ENCODE results near the gene FIBP. TPM values are rescaled to one million over a fixed set of nuclear protein-coding genes. Genes with fewer than 3 reads are reported as not detected.

The FIBP gene
- total RNA-seq, 1 experiment from 2014 or later: 221 TPM

GRCh38 chr11:65885808-65886536 is 2.3 kb downstream of the FIBP start:
- BruUV-seq (replicated peaks): no TSS peak
- TF ChIP-seq EZH2 (IDR thresholded peaks at IDR 0.05; ENCODE audit: low read length, unreplicated experiment) (no peak), EZH2phosphoT487 (IDR thresholded peaks at IDR 0.05; ENCODE audit: borderline replicate concordance, low read length) (no peak), CTCF (conservative IDR thresholded peaks at IDR 0.05; ENCODE audit: low read depth, low read length) (no peak)
- H3K9me2 ChIP-seq (replicated peaks; ENCODE audit: low read length): no peaks in the 10 kb centered on the region
- intact Hi-C loops (cut with micrococcal nuclease): no loop called here
- no peak overlapping the region for H2AFZ ChIP-seq (ENCODE audit: low read length)
- ChIA-PET CTCF (interaction anchor here (0.6 to 2.0 kb wide), 3 partner anchors 26 to 159 kb away, joined by 3 to 14 read pairs (median 9); partner anchors contain the start of gene MUS81), POLR2A (ENCODE audit: unreplicated experiment) (no interaction called here)
- DNase-seq: no peak
- H3K79me2 ChIP-seq (ENCODE audit: low read length): peaks cover 36% of the 10 kb centered on the region
- H3K9me3 ChIP-seq (ENCODE audit: low read length): no peaks in the 10 kb centered on the region
- H3F3A ChIP-seq (ENCODE audit: low read length, unreplicated experiment): peaks cover 7% of the 10 kb centered on the region
- H3K4me2 ChIP-seq (ENCODE audit: low read length): peak overlapping the region; percentile 96; the same call in 1 of the 2 replicates
- no peaks in the 10 kb centered on the region for H4K20me1 ChIP-seq (ENCODE audit: low read length)
- H3K27ac ChIP-seq (ENCODE audit: low read length): no peak overlapping the region
- no peak overlapping the region for H3K4me3 ChIP-seq (ENCODE audit: low read length)
- H3K27me3 ChIP-seq (ENCODE audit: low read length): no peaks in the 10 kb centered on the region
- peaks cover 31% of the 10 kb centered on the region for H3K4me1 ChIP-seq (ENCODE audit: insufficient read depth, low read length)
- no peak overlapping the region for H3K9ac ChIP-seq (ENCODE audit: low read length)
- peaks cover 37% of the 10 kb centered on the region for H3K36me3 ChIP-seq (ENCODE audit: low read depth, low read length)
- no peak for ATAC-seq

GRCh38 chr11:65885231-65885630 is 3.0 kb downstream of the FIBP start:
- no peak overlapping the region for H2AFZ ChIP-seq (ENCODE audit: low read length)
- intact Hi-C loops (cut with micrococcal nuclease): no loop called here
- H3K36me3 ChIP-seq (ENCODE audit: low read depth, low read length): peaks cover 37% of the 10 kb centered on the region
- peaks cover 36% of the 10 kb centered on the region for H3K79me2 ChIP-seq (ENCODE audit: low read length)
- ATAC-seq (no peak), DNase-seq (no peak)
- H3F3A ChIP-seq (ENCODE audit: low read length, unreplicated experiment): peaks cover 7% of the 10 kb centered on the region
- H3K9me3 ChIP-seq (ENCODE audit: low read length): no peaks in the 10 kb centered on the region
- ChIA-PET POLR2A (ENCODE audit: unreplicated experiment) (interaction anchor here (0.6 kb wide), 1 partner anchor 27 kb away, joined by 4 read pairs; no protein-coding TSS in a partner anchor), CTCF (interaction anchor here (0.5 to 2.0 kb wide), 9 partner anchors 16 to 384 kb away, joined by 3 to 14 read pairs (median 5); partner anchors contain the start of gene MUS81)
- H3K4me2 ChIP-seq (ENCODE audit: low read length): no peak overlapping the region
- peaks cover 30% of the 10 kb centered on the region for H3K4me1 ChIP-seq (ENCODE audit: insufficient read depth, low read length)
- BruUV-seq (replicated peaks): no TSS peak
- no peaks in the 10 kb centered on the region for H3K27me3 ChIP-seq (ENCODE audit: low read length)
- no peaks in the 10 kb centered on the region for H4K20me1 ChIP-seq (ENCODE audit: low read length)
- H3K4me3 ChIP-seq (ENCODE audit: low read length): no peak overlapping the region
- TF ChIP-seq EZH2 (IDR thresholded peaks at IDR 0.05; ENCODE audit: low read length, unreplicated experiment) (no peak), EZH2phosphoT487 (IDR thresholded peaks at IDR 0.05; ENCODE audit: borderline replicate concordance, low read length) (no peak), CTCF (conservative IDR thresholded peaks at IDR 0.05; ENCODE audit: low read depth, low read length) (no peak)
- no peak overlapping the region for H3K9ac ChIP-seq (ENCODE audit: low read length)
- no peak overlapping the region for H3K27ac ChIP-seq (ENCODE audit: low read length)
- no peaks in the 10 kb centered on the region for H3K9me2 ChIP-seq (replicated peaks; ENCODE audit: low read length)

- Histone ChIP-seq H3K27ac (ENCODE audit: low read length) (no peak overlapping the region), H3K4me3 (ENCODE audit: low read length) (no peak overlapping the region), H4K20me1 (ENCODE audit: low read length) (no peaks in the 10 kb centered on the region), H3K9ac (ENCODE audit: low read length) (no peak overlapping the region), H3K79me2 (ENCODE audit: low read length) (peaks cover 36% of the 10 kb centered on the region), H3K4me1 (ENCODE audit: insufficient read depth, low read length) (peaks cover 25% of the 10 kb centered on the region), H3K9me3 (ENCODE audit: low read length) (no peaks in the 10 kb centered on the region), H3F3A (ENCODE audit: low read length, unreplicated experiment) (peaks cover 2% of the 10 kb centered on the region), H3K36me3 (ENCODE audit: low read depth, low read length) (peaks cover 37% of the 10 kb centered on the region), H3K9me2 (replicated peaks; ENCODE audit: low read length) (no peaks in the 10 kb centered on the region), H3K4me2 (ENCODE audit: low read length) (no peak overlapping the region), H3K27me3 (ENCODE audit: low read length) (no peaks in the 10 kb centered on the region), H2AFZ (ENCODE audit: low read length) (no peak overlapping the region)
- no TSS peak for BruUV-seq (replicated peaks)
- ChIA-PET CTCF (interaction anchor here (0.5 to 2.0 kb wide), 8 partner anchors 17 to 385 kb away, joined by 3 to 14 read pairs (median 6); partner anchors contain the start of gene MUS81), POLR2A (ENCODE audit: unreplicated experiment) (interaction anchor here (0.6 kb wide), 1 partner anchor 26 kb away, joined by 4 read pairs; no protein-coding TSS in a partner anchor)
- DNase-seq (peak; percentile 89), ATAC-seq (peak; percentile 8)
- TF ChIP-seq EZH2 (IDR thresholded peaks at IDR 0.05; ENCODE audit: low read length, unreplicated experiment): no peak
- TF ChIP-seq CTCF (conservative IDR thresholded peaks at IDR 0.05; ENCODE audit: low read depth, low read length): peak; percentile 100
- TF ChIP-seq EZH2phosphoT487 (IDR thresholded peaks at IDR 0.05; ENCODE audit: borderline replicate concordance, low read length): no peak
- intact Hi-C loops (cut with micrococcal nuclease): loop anchor here (1.0 kb wide), 1 partner anchor 105 kb away; no protein-coding TSS in a partner anchor
Observed at GRCh38 chr11:65884716-65885092, 3.6 kb downstream of the FIBP start.
